NT2/D1 (cell line): ENCODE data around the gene SHD.
A peak's percentile ranks its signal among the peaks of the same experiment; 100 is the strongest.

Source experiments
- DNase-seq: peaks from one replicate; pipeline ENCODE4 v3.0.0-alpha.2; 2011; ENCODE audit warnings: low read depth, low spot score
- H3K27me3 ChIP-seq: 2 replicates; pipeline ENCODE4 v1.6.0; 2011; ENCODE audit warnings: mild to moderate bottlenecking; ENCODE audit not compliant: insufficient read length, insufficient read depth
- H3K36me3 ChIP-seq: 2 replicates; pipeline ENCODE4 v1.6.1; 2011; ENCODE audit warnings: mild to moderate bottlenecking, low read length, mixed read lengths; ENCODE audit not compliant: insufficient read depth, insufficient read length
- H3K4me1 ChIP-seq: 2 replicates; pipeline ENCODE4 v1.5.1; 2011; ENCODE audit not compliant: insufficient read depth, insufficient read length
- H3K4me3 ChIP-seq: 2 replicates; pipeline ENCODE4 v1.5.1; 2011; ENCODE audit warnings: low read depth; ENCODE audit not compliant: insufficient read length
- H3K9ac ChIP-seq: 2 replicates; pipeline ENCODE4 v1.6.0; 2011; ENCODE audit warnings: low read depth; ENCODE audit not compliant: insufficient read length
- H3K9me3 ChIP-seq: 2 replicates; pipeline ENCODE4 v1.5.1; 2011; ENCODE audit warnings: mild to moderate bottlenecking, low read length; ENCODE audit not compliant: insufficient read depth
- SUZ12 ChIP-seq: IDR thresholded peaks from 2 replicates; pipeline ENCODE4 v1.6.1; 2011; ENCODE audit not compliant: insufficient read length, insufficient read depth; ENCODE audit errors: extremely low read depth
- YY1 ChIP-seq: IDR thresholded peaks from 2 replicates; pipeline ENCODE4 v1.6.1; 2011; ENCODE audit not compliant: insufficient read length, insufficient read depth
- ZNF274 ChIP-seq: IDR thresholded peaks from 2 replicates; pipeline ENCODE4 v1.6.1; 2011; ENCODE audit warnings: mild to moderate bottlenecking, low read depth, low read length

The SHD gene

DNA sequence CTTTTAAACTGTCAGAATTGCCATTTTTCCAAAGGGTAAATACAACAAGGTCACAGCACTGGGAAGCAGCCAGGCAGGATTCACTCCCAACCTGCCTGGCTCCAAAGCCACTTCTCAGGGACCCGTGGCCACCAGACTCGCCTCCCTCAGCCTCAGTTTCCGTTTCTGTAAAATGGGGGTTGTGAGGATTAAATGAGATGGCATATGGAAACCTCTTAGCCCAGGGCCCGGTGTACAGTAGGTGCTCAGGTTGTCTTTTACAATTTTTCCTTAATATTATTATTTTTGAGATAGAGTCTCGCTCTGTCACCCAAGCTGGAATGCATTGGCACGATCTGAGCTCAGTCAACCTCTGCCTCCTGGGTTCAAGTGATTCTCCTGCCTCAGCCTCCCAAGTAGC lies 22.0 kb upstream of the SHD start:
- TF ChIP-seq YY1 (no peak), ZNF274 (no peak)
- no peak for DNase-seq
- peaks cover 71% of the 10 kb centered on the region for H3K36me3 ChIP-seq
- H3K4me3 ChIP-seq = no peak overlapping the region
- H3K4me1 ChIP-seq = no peaks in the 10 kb centered on the region
- H3K9me3 ChIP-seq = peaks cover 13% of the 10 kb centered on the region; the same call in 1 of the 2 replicates
- no peak overlapping the region for H3K9ac ChIP-seq
- no peaks in the 10 kb centered on the region for H3K27me3 ChIP-seq

DNA sequence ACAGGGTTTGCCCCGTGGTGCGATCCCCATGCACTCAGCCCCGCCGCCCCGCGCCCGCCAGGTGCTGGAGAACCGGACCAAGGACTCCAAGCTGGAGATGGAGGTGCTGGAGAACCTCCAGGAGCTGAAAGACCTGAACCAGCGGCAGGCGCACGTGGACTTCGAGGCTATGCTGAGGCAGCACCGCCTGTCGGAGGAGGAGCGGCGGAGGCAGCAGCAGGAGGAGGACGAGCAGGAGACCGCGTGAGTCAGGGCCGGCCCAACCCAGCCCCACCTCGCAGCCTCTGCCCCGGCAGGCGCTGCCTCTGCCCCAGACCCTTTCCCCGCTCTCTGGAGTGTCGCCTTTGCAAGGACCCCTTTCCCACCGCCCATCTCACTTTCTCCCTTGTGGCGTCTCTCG lies 20.9 kb upstream of the SHD start:
- no peaks in the 10 kb centered on the region for H3K27me3 ChIP-seq
- peaks cover 13% of the 10 kb centered on the region; the same call in 1 of the 2 replicates for H3K9me3 ChIP-seq
- H3K36me3 ChIP-seq = peaks cover 74% of the 10 kb centered on the region
- no peak for DNase-seq
- H3K4me3 ChIP-seq = no peak overlapping the region
- H3K4me1 ChIP-seq = no peaks in the 10 kb centered on the region
- peak overlapping the region; percentile 26 for H3K9ac ChIP-seq
- no peak for TF ChIP-seq ZNF274
- no peak for TF ChIP-seq SUZ12
- no peak for TF ChIP-seq YY1

DNA sequence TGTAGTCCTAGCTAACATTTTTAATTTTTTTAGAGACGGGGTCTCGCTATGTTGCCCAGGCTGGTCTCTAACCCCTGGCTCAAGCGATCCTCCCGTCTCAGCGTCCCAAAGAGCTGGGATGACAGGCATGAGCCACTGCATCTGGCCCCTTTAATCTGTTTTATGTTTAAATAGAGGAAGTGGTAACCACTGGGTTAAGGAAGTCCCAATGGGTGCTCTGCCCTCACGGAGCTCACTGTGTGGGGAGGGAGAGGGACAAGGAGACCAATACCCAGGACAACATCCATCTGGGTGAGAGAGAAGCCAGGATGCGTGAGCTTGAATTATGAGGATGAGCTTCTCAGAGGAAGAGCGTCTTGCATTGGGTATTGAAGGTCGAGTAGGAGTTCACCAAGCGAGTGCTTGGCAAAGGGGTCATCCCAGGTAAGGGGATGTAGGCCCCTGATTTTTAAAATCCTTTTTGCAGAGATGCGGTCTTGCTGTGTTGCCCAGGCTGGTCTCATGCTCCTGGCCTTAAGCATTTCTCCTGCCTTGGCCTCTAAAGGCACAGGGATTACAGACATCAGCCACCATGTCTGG lies 18.4 kb upstream of the SHD start:
- no peak overlapping the region for H3K4me3 ChIP-seq
- H3K9me3 ChIP-seq = peaks cover 12% of the 10 kb centered on the region; the same call in 1 of the 2 replicates
- H3K36me3 ChIP-seq = peaks cover 71% of the 10 kb centered on the region
- DNase-seq = no peak
- TF ChIP-seq SUZ12 = no peak
- no peak for TF ChIP-seq YY1
- no peak for TF ChIP-seq ZNF274
- no peaks in the 10 kb centered on the region for H3K27me3 ChIP-seq
- H3K4me1 ChIP-seq = no peaks in the 10 kb centered on the region
- H3K9ac ChIP-seq = no peak overlapping the region

DNA sequence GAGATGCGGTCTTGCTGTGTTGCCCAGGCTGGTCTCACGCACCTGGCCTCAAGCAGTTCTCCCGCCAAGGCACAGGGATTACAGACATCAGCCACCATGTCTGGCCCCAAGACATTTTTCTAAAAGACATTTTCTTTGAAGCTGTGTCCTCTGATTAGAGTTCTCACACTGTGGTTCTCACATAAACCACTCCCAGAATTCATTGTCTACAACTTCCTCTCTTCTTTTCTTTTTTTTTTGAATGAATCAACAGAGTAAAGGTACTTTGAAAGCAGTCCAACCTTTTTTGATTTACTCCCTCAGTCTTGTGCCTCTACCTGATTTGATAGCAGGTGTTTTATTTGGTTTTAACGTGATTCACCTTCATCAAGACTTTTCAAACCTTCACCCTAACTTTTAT lies 14.3 kb upstream of the SHD start:
- TF ChIP-seq ZNF274 (no peak), SUZ12 (no peak), YY1 (no peak)
- H3K36me3 ChIP-seq = peaks cover 70% of the 10 kb centered on the region
- H3K9ac ChIP-seq = no peak overlapping the region
- H3K9me3 ChIP-seq = no peaks in the 10 kb centered on the region
- DNase-seq = no peak
- no peak overlapping the region for H3K4me3 ChIP-seq
- no peaks in the 10 kb centered on the region for H3K27me3 ChIP-seq
- H3K4me1 ChIP-seq = peaks cover 4% of the 10 kb centered on the region

DNA sequence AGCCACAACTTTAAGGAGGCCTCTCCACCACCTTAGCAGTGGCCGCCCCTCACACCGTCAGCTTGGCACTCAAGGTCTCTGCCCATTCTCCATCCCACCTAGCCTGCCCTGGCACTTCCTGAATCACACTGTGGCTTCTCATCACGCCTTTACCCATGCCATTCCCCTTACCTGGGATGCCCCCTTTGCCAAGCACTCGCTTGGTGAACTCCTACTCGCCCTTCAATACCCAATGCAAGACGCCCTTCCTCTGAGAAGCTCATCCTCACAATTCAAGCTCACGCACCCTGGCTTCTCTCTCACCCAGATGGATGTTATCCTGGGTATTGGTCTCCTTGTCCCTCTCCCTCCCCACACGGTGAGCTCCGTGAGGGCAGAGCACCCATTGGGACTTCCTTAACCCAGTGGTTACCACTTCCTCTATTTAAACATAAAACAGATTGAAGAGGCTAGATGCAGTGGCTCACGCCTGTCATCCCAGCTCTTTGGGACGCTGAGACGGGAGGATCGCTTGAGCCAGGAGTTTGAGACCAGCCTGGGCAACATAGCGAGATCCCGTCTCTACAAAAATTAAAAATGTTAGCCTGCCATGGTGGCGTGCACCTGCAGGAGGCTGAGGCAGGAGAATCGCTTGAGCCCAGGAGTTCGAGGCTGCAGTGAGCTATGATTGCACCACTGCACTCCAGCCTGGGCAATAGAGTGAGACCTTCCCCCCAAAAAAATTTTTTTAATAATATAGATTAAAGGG lies 12.6 kb upstream of the SHD start:
- Histone ChIP-seq H3K9ac (no peak overlapping the region), H3K4me3 (no peak overlapping the region), H3K27me3 (no peaks in the 10 kb centered on the region), H3K9me3 (no peaks in the 10 kb centered on the region), H3K36me3 (peaks cover 69% of the 10 kb centered on the region), H3K4me1 (peaks cover 4% of the 10 kb centered on the region)
- no peak for DNase-seq
- no peak for TF ChIP-seq ZNF274
- TF ChIP-seq YY1 = no peak
- no peak for TF ChIP-seq SUZ12

DNA sequence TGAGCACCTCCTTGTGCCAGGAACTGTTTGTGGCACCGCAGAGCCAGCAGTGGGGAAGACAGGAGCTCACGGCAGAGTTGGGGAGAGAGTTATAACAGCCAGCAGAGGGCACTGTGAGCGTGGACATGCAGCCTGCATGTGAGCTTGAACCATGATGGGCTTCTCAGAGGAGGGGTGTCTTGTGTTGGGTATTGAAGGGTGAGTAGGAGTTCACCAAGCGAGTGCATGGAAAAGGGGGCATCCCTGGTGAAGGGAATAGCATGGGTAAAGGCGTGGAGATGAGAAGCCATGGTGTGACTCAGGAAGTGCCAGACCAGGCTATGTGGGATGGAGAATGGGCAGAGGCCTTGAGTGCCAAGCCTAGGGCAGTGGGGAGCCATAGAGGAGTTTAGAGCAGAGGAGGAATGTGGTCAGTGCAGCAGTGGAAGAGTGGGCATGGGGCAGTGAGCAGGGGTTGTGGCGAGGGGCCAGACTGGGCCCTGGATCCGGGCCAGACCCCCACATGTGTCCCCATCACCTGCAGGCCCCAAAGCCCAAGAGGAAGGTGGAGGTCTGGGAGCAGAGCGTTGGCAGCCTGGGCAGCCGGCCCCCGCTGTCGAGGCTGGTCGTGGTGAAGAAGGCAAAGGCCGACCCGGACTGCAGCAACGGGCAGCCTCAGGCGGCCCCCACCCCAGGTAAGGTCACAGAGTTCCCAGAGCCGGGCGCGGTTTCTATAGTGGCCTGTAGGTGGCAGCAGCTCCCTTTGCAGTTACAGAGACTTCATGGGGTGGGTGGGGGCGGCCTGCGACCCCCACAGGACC lies 11.8 kb upstream of the SHD start:
- peaks cover 4% of the 10 kb centered on the region for H3K4me1 ChIP-seq
- peak; percentile 82 for DNase-seq
- H3K27me3 ChIP-seq = no peaks in the 10 kb centered on the region
- peak overlapping the region; percentile 26 for H3K9ac ChIP-seq
- H3K4me3 ChIP-seq = no peak overlapping the region
- no peaks in the 10 kb centered on the region for H3K9me3 ChIP-seq
- peaks cover 70% of the 10 kb centered on the region for H3K36me3 ChIP-seq
- TF ChIP-seq YY1 = no peak
- no peak for TF ChIP-seq ZNF274
- TF ChIP-seq SUZ12 = no peak
